B cell (primary cell): ENCODE data around the gene FAM170B.

Experiments used
- CTCF ChIP-seq: fragments of 200-600 bp; IDR thresholded peaks from one replicate; pipeline ENCODE4 v1.8.0; 2022; ENCODE audit warnings: antibody characterized with exemption, mild to moderate bottlenecking
- EZH2 ChIP-seq: IDR thresholded peaks from 2 replicates; pipeline ENCODE4 v1.6.1; 2012; ENCODE audit warnings: borderline replicate concordance, low read depth, mild to moderate bottlenecking, moderate library complexity, low read length; ENCODE audit not compliant: insufficient read depth, poor library complexity, severe bottlenecking

GRCh38 chr10:49151481-49151880, 17.7 kb upstream of the FAM170B start:
- TF ChIP-seq CTCF (no peak), EZH2 (no peak)
